Measurements from ENCODE around the gene KBTBD4. TPM values are rescaled to one million over a fixed set of nuclear protein-coding genes. Genes with fewer than 3 reads are reported as not detected.
A peak's percentile ranks its signal among the peaks of the same experiment; 100 is the strongest.
"Not testable (repeated sequence)": the region's sequence is repeated elsewhere in the genome, so short reads cannot be mapped to it uniquely, and the experiment has no call there.

KBTBD4 gene
- total RNA-seq, 1 experiment from 2014 or later, result 43.1 TPM

DNA sequence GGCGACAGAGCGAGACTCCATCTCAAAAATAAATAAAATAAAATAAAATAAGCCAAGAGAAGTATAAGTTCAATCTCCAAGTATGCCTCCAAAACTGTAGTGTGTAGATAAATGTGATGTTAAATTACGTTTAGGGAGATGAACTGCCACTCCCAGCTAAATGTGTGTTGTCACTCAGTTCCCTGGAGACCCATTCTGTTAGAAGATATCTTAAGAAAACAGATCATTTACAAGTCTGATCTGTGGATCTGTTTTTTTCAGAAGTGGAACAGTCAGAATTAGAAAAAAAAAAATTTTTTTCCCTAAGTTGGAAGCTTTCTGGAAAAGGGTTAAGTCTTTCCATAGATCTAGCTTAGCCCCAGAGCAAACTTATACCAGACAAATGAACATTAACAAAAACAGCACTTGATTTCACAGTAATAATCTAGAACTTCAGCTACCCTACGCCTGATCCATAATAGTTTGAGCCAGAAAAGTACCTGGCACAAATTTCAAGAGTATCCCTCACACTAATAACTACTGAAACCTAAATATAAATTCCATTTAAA lies 44.0 kb downstream of the KBTBD4 start:
- in situ Hi-C loops (cut with HindIII; ENCODE audit: low sequenced_read_pairs), result no loop called here
- DNase-seq (ENCODE audit: low spot score), result no peak

DNA sequence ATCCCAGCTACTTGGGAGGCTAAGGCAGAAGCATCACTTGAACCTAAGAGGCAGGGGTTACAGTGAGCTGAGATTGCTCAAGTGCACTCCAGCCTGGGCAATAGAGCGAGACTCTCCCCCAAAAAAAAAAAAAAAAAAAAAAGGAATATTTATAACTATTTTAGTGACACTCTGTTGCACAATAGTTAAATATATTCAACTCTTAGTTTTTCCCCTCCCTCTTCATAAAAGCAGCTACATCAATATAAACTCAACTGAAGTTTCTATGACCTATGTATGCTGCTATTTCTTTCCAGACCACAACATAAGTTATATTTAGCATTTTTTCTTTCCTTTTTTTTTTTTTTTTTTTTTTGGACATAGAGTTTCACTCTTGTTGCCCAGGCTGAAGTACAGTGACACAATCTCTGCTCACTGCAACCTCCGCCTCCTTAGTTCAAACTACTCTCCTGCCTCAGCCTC lies 45.0 kb downstream of the KBTBD4 start:
- no peak for DNase-seq (ENCODE audit: low spot score)
- in situ Hi-C loops (cut with HindIII; ENCODE audit: low sequenced_read_pairs), result no loop called here

DNA sequence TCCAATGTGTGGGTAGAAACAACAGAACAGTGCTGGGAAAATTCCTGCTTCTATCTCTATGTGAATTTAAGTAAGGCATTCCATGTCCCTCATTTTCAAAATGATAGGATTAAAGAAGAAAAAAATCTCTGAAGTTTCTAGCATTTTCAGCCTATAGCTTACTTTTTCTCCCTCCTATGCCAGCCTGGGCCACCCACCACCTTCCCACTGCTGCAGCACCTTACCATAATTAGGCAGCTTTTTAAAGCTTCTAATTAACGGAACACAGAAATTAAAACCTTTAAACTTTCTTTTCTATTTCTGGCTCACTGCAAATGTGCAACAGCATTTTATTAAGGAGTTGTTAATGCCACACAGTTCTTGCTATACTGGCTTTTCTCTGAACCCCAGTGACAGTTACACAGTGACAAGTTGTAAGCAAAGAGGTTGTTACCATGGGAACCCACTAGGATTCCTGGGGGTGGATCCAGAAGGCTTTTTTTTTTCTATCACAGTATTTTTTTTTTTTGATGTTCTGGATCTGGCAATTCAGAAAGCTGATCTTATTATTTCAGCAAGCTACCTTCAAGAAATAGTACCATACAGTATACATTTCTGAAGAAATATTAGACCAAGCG lies 46.1 kb downstream of the KBTBD4 start:
- peak; percentile 65 for DNase-seq (ENCODE audit: low spot score)
- in situ Hi-C loops (cut with HindIII; ENCODE audit: low sequenced_read_pairs), result no loop called here

- DNase-seq (ENCODE audit: low spot score), result no peak
- in situ Hi-C loops (cut with HindIII; ENCODE audit: low sequenced_read_pairs), result no loop called here
These were observed 47.1 kb downstream of the KBTBD4 start for GRCh38 chr11:47531666-47532065.

DNA sequence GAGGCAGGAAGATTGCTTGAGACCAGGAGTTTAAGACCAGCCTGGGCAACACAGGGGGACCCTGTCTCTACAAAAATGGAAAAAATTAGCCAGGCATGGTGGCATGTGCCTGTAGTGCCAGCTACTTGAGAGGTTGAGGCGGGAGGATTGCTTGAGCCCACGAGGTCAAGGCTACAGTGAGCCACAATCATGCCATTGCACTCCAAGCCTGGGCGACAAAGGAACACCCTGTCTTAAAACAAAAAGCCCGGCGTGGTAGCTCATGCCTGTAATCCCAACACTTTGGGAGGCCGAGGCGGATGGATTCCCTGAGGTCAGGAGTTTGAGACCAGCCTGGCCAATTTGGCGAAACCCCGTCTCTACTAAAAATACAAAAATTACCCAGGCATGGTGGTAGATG lies 48.0 kb downstream of the KBTBD4 start:
- in situ Hi-C loops (cut with HindIII; ENCODE audit: low sequenced_read_pairs); DNase-seq (ENCODE audit: low spot score): not testable (repeated sequence)

- in situ Hi-C loops (cut with HindIII; ENCODE audit: low sequenced_read_pairs), result no loop called here
- DNase-seq (ENCODE audit: low spot score), result no peak
These were observed 48.8 kb downstream of the KBTBD4 start for GRCh38 chr11:47529951-47530350.

DNA sequence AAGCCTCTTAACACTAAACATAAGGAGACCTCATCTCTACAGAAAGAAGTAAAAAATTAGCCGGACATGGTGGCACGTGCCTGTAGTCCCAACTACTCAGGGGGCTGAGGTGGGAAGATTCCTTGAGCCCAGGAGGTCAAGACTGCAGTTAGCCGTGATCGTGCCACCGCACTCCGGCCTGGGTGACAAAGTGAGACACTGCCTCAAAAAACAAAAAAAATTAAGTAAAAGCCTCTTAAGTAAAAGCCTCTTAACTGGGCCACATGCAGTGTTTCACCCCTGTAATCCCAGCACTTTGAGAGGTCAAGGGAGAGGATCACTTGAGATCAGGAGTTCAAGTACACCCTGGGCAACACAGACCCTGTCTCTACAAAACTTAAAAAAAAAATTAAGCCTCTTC lies 51.6 kb downstream of the KBTBD4 start:
- no peak for DNase-seq (ENCODE audit: low spot score)
- in situ Hi-C loops (cut with HindIII; ENCODE audit: low sequenced_read_pairs), result no loop called here

DNA sequence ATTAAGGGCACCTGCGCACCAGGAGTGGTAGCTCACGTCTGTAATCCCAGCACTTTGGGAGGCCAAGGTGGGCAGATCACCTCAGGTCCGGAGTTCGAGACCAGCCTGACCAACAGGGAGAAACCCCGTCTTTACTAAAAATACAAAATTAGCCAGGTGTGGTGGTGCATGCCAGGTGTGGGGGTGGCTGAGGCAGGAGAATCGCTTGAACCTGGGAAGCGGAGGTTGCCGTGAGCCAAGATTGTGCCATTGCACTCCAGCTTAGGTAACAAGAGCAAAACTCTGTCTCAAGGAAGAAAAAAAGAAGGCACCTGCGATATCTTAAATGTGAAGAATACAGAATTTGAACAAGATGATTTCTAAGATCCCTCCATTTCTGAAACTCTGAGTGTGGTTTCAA lies 52.7 kb downstream of the KBTBD4 start:
- in situ Hi-C loops (cut with HindIII; ENCODE audit: low sequenced_read_pairs); DNase-seq (ENCODE audit: low spot score): not testable (repeated sequence)

DNA sequence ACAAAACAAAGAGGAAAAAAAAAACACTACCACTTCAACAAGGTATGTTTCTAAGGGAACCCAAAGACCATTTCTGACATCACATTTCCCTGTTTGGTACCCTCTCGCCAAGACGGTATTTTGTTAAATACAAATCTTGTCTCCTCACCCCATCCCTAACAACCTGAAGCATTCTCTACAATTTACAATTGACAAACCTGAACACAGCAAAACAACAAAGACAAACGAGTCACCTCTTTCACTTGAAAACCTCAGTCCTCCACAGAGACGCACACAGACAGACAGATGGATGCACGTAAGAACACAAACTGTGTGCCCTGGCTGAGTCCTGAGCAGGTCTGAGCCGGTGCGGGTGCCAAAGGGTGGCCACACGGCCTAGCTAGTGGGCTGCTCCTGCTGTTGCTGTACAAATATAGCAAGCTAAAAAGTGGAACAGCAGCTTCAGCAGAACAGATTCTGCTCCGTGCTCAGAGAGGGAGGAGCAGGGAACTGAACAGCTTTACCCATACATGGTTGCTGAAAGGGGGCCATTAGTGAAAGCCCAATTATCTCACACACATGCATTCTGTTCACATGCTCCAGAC lies 54.4 kb downstream of the KBTBD4 start:
- in situ Hi-C loops (cut with HindIII; ENCODE audit: low sequenced_read_pairs), result no loop called here
- peak; percentile 97 for DNase-seq (ENCODE audit: low spot score)

GRCh38 chr11:47523490-47524225 lies 55.1 kb downstream of the KBTBD4 start:
- DNase-seq (ENCODE audit: low spot score), result peak; percentile 69

More at GRCh38 chr11:47523490-47524225, 55.1 kb downstream of the KBTBD4 start:
- in situ Hi-C loops (cut with HindIII; ENCODE audit: low sequenced_read_pairs), result no loop called here

Other genes with a start within 250 kb of the KBTBD4 start
- gene MYBPC3, start 226.3 kb downstream of the KBTBD4 start, total RNA-seq (2014; rRNA removed; shearing (Covaris generic)), result 0.37 TPM in 1 of 2 replicates, not detected in the other
- gene SPI1, start 200.4 kb downstream of the KBTBD4 start, total RNA-seq (2014; rRNA removed; shearing (Covaris generic)), result not detected in 2 replicates
- gene SLC39A13, start 170.4 kb downstream of the KBTBD4 start, total RNA-seq (2014; rRNA removed; shearing (Covaris generic)), result 22.9 and 43.0 TPM in 2 replicates
- gene PSMC3, start 152.5 kb downstream of the KBTBD4 start, total RNA-seq (2014; rRNA removed; shearing (Covaris generic)), result 149 and 239 TPM in 2 replicates
- not detected in 2 replicates for gene RAPSN, start 129.8 kb downstream of the KBTBD4 start, total RNA-seq (2014; rRNA removed; shearing (Covaris generic))
- gene CELF1, start 25.8 kb downstream of the KBTBD4 start, total RNA-seq (2014; rRNA removed; shearing (Covaris generic)), result 58.7 and 94.4 TPM in 2 replicates
- gene PTPMT1, start 13.4 kb downstream of the KBTBD4 start, total RNA-seq (2014; rRNA removed; shearing (Covaris generic)), result 103 and 127 TPM in 2 replicates
- gene NDUFS3, start 104 bp upstream of the KBTBD4 start, total RNA-seq (2014; rRNA removed; shearing (Covaris generic)), result 191 and 200 TPM in 2 replicates
- 0.58 TPM in 1 of 2 replicates, not detected in the other for gene FAM180B, start 7.7 kb upstream of the KBTBD4 start, total RNA-seq (2014; rRNA removed; shearing (Covaris generic))
- gene C1QTNF4, start 15.4 kb upstream of the KBTBD4 start, total RNA-seq (2014; rRNA removed; shearing (Covaris generic)), result 2.4 TPM in 1 of 2 replicates, not detected in the other
- gene MTCH2, start 63.6 kb upstream of the KBTBD4 start, total RNA-seq (2014; rRNA removed; shearing (Covaris generic)), result 29.0 and 33.2 TPM in 2 replicates
- gene AGBL2, start 136.4 kb upstream of the KBTBD4 start, total RNA-seq (2014; rRNA removed; shearing (Covaris generic)), result not detected in 2 replicates
- gene FNBP4, start 188.4 kb upstream of the KBTBD4 start, total RNA-seq (2014; rRNA removed; shearing (Covaris generic)), result 57.4 and 126 TPM in 2 replicates